ENCODE measurements around the gene EEF1AKMT2.

The EEF1AKMT2 gene

GRCh38 chr10:124708922-124709520 is 82.7 kb downstream of the EEF1AKMT2 start:
- Histone ChIP-seq H3K9ac (ENCODE audit: low read depth, low read length) (no peak overlapping the region), H3K36me3 (ENCODE audit: control insufficient read depth, insufficient read depth, low read length) (peaks cover 7% of the 10 kb centered on the region), H3K4me3 (ENCODE audit: low read depth, low read length) (no peak overlapping the region), H3K4me1 (ENCODE audit: control insufficient read depth, insufficient read depth, low read length) (peaks cover 27% of the 10 kb centered on the region), H3K27ac (ENCODE audit: low read depth, low read length) (peak overlapping the region; percentile 2), H3K9me3 (ENCODE audit: control insufficient read depth, insufficient read depth, low read length) (no peaks in the 10 kb centered on the region), H3K27me3 (ENCODE audit: control insufficient read depth, insufficient read depth, low read length) (no peaks in the 10 kb centered on the region)

- no peak overlapping the region for H3K27ac ChIP-seq (ENCODE audit: low read depth, low read length)
- no peak overlapping the region for H3K9ac ChIP-seq (ENCODE audit: low read depth, low read length)
- no peak overlapping the region for H3K4me3 ChIP-seq (ENCODE audit: low read depth, low read length)
- H3K27me3 ChIP-seq (ENCODE audit: control insufficient read depth, insufficient read depth, low read length), result no peaks in the 10 kb centered on the region
- peaks cover 7% of the 10 kb centered on the region for H3K36me3 ChIP-seq (ENCODE audit: control insufficient read depth, insufficient read depth, low read length)
- H3K9me3 ChIP-seq (ENCODE audit: control insufficient read depth, insufficient read depth, low read length), result no peaks in the 10 kb centered on the region
- peaks cover 27% of the 10 kb centered on the region for H3K4me1 ChIP-seq (ENCODE audit: control insufficient read depth, insufficient read depth, low read length)
Measured at GRCh38 chr10:124708246-124708779, 83.4 kb downstream of the EEF1AKMT2 start.

Measured in HUES48 (cell line).